ENCODE data around the gene OSBPL7. TPM values are rescaled to one million over a fixed set of nuclear protein-coding genes. Genes with fewer than 3 reads are reported as not detected.
"Not testable (repeated sequence)": the region's sequence is repeated elsewhere in the genome, so short reads cannot be mapped to it uniquely, and the experiment has no call there.

OSBPL7 gene
- total and polyA plus RNA-seq, 8 donors = 8.4 to 34.7 (median 13.7) TPM

DNA sequence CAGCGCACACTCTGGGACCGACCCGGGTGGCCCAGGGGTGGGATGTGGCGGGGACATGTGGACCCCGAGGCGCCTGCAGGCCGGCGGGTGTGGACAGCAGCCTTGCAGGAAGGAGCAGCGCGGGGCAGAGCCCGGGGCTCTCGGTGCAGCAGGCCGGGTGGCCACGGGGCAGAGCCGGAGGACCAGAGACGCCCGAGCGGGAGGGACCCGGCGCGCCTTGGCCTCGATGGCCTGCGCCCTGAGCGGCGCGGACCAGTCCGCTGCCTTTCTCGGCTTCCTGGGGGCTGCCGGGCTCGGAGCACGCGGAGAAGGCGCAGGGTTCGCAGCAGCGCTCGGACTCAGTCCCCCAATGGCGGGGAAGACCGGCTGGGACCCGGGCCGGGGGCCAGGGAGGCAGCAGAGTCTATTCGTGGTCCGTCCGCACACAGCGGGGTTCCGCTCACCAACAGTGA lies 43.4 kb downstream of the OSBPL7 start:
- Histone ChIP-seq H3K27ac (no peak overlapping the region), H3K9me3 (no peaks in the 10 kb centered on the region), H3K36me3 (no peaks in the 10 kb centered on the region), H3K4me1 (no peaks in the 10 kb centered on the region), H3K4me3 (no peak overlapping the region), H3K27me3 (peaks cover 0 to 11% (median 0%) of the 10 kb centered on the region in 4 donors)
- no peak for FAIRE-seq
- peak in 1 of 6 donors; percentile 68 for DNase-seq
- intact Hi-C loops (cut with DNase I) = no loop called here
- WGBS, 2 donors = 20 to 32% methylated on average over 33 to 45 of the region's 45 CpGs
- ATAC-seq = no peak
- TF ChIP-seq, protein P1, sequence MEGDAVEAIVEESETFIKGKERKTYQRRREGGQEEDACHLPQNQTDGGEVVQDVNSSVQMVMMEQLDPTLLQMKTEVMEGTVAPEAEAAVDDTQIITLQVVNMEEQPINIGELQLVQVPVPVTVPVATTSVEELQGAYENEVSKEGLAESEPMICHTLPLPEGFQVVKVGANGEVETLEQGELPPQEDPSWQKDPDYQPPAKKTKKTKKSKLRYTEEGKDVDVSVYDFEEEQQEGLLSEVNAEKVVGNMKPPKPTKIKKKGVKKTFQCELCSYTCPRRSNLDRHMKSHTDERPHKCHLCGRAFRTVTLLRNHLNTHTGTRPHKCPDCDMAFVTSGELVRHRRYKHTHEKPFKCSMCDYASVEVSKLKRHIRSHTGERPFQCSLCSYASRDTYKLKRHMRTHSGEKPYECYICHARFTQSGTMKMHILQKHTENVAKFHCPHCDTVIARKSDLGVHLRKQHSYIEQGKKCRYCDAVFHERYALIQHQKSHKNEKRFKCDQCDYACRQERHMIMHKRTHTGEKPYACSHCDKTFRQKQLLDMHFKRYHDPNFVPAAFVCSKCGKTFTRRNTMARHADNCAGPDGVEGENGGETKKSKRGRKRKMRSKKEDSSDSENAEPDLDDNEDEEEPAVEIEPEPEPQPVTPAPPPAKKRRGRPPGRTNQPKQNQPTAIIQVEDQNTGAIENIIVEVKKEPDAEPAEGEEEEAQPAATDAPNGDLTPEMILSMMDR (IDR thresholded peaks at IDR 0.05) = no peak

DNA sequence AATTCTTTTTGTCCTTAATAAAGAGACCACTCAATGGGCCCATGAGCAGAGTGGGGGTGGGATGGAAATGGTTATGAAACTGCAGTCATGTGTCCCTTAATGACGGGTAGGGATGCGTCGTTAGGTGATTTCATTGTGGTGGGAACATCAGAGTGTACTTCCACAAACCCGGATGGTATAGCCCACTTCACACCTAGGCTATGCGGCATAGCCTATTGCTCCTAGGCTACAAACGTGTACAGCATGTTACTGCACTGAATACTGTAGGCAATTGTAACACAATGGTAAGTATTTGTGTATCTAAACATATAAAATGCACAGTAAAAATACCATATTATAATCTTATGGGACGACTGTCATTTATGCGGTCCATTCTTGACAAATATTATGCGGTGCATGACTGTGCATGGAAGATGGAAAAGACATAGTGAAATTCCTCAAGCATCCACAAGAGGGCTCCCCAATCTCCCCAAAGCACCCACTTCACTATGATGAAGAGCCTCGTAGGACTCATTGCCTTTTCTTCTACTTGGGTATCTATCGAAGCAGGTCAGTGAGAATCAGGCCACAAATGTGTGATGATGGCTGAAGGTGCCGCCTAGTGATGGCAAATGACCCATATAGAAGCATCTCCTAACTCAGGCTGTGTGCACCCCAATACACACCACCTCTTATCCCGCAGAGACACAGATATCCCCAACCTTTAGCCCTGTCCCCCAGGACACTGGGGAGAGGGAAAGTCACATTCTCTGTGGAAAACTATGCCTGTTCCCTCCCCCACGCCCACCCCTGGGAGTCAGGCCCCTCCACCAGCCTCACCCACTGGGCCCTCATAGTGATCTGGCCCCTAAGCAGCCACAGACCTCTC lies 45.0 kb downstream of the OSBPL7 start:
- Histone ChIP-seq H3K36me3 (no peaks in the 10 kb centered on the region), H3K4me1 (no peaks in the 10 kb centered on the region), H3K4me3 (no peak overlapping the region), H3K9me3 (no peaks in the 10 kb centered on the region), H3K27ac (no peak overlapping the region), H3K27me3 (peaks cover 0 to 11% (median 0%) of the 10 kb centered on the region in 4 donors)
- peak in 1 of 6 donors; percentile 29 for DNase-seq
- WGBS, 2 donors = 31 to 35% methylated on average over 14 of the region's 14 CpGs
- intact Hi-C loops (cut with DNase I) = no loop called here
- FAIRE-seq = no peak
- TF ChIP-seq, protein P1 (IDR thresholded peaks at IDR 0.05) = peak; percentile 55 to 63 (median 61)
- peak; percentile 72 to 92 (median 86) for ATAC-seq

DNA sequence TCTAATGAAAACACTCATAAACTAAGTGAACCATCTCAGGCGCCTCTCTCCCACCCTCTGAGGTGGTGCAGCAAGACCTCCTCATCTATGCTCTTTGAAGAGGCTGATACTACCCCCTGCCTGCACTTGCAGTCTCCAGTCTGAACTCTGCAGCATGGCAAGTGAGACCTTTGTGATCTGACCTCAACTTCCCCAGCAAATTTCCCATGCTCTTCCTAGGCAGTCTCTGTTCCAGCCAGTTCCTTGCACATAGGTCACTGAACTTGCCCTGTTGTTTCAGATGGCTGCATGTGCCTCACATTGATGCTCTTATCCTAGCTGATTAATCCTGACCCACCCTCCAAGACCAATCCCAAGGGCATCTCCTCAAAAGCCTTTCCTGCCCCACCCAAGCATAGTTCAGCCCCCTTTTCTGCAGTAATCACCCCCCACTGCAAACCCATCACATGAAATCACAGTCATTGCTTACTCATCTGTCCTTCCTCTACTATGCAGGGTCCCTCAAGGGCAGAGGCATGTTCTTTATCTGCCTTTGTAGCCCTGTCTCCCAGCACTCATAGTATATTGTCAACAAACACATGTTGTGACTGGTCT lies 46.5 kb downstream of the OSBPL7 start:
- TF ChIP-seq, protein P1 (IDR thresholded peaks at IDR 0.05) = no peak
- Histone ChIP-seq H3K4me1 (no peaks in the 10 kb centered on the region), H3K4me3 (no peak overlapping the region), H3K27ac (no peak overlapping the region), H3K9me3 (no peaks in the 10 kb centered on the region), H3K27me3 (peaks cover 0 to 11% (median 0%) of the 10 kb centered on the region in 4 donors), H3K36me3 (no peaks in the 10 kb centered on the region)
- 28 to 47% methylated on average over 1 of the region's 1 CpG for WGBS, 2 donors
- FAIRE-seq (no peak), ATAC-seq (no peak), DNase-seq (no peak)
- intact Hi-C loops (cut with DNase I) = no loop called here

DNA sequence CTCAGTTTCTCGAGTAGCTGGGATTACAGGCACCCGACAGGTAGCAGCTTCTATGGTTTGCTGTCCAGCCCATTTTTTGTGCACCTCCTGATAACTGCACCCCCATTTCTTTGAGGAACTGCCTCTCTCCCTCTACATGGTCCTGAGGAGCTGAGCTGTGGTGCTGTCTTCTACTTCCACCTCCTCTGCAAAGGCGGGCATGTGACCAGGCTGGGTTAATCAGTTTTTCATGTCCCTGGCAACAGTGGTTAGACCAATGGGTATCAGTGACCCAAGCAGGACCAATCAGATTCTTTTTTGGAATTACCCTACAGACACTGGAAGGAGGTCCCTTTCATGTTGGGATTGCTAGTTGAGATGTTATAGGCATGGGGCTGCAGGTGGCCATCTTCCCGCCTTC lies 47.3 kb downstream of the OSBPL7 start:
- H3K9me3 ChIP-seq = no peaks in the 10 kb centered on the region
- TF ChIP-seq, protein P1 (IDR thresholded peaks at IDR 0.05) = no peak
- intact Hi-C loops (cut with DNase I) = no loop called here
- no peak overlapping the region for H3K27ac ChIP-seq
- 30 to 47% methylated on average over 4 of the region's 4 CpGs for WGBS, 2 donors
- H3K36me3 ChIP-seq = no peaks in the 10 kb centered on the region
- no peaks in the 10 kb centered on the region for H3K4me1 ChIP-seq
- ATAC-seq = no peak
- no peak overlapping the region for H3K4me3 ChIP-seq
- no peak for DNase-seq
- FAIRE-seq = no peak
- peaks cover 0 to 11% (median 0%) of the 10 kb centered on the region in 4 donors for H3K27me3 ChIP-seq

DNA sequence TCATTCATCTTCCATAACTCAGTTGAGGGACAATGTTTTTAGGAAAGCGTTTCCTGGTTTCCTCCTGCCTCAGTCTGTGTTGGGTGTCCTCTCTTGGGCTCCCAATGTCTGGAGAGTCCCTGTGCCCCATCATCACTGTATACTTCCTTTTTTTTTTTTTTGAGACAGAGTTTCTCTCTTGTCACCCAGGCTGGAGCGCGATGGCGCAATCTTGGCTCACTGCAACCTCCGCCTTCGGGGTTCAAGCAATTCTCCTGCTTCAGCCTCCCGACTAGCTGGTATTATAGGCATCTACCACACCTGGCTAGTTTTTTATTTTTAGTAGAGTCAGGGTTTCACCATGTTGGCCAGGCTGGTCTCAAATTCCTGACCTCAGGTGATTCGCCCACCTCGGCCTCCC lies 47.9 kb downstream of the OSBPL7 start:
- intact Hi-C loops (cut with DNase I); H3K4me1 ChIP-seq; H3K4me3 ChIP-seq; FAIRE-seq; ATAC-seq; H3K36me3 ChIP-seq; H3K27ac ChIP-seq; DNase-seq; H3K9me3 ChIP-seq: not testable (repeated sequence)
- H3K27me3 ChIP-seq = peaks cover 0 to 11% (median 0%) of the 10 kb centered on the region in 4 donors
- 69 to 81% methylated on average over 9 of the region's 9 CpGs for WGBS, 2 donors
